K562 (cell line): ENCODE results near the gene LMNA. TPM values are rescaled to one million over a fixed set of nuclear protein-coding genes. Genes with fewer than 3 reads are reported as not detected.

ENCODE experiments used
- ATAC-seq: fragments of 200-7000 bp; cut with Tn5 transposase; 3 replicates; pipeline ENCODE4 v1.9.1; 2020; ENCODE audit warnings: moderate library complexity
- BruUV-seq: library from RNA; stranded (reverse); fragments of 400-500 nt; replicated peaks from 2 replicates; lab custom pipeline; 2021; lab: Mats Ljungman, UMichigan
- CTCF ChIA-PET: fragments of 300-600 bp; formaldehyde crosslinking; extraction: SDS; loops from one replicate; lab custom pipeline; 2021; ENCODE audit warnings: low intra/inter-chr PET ratio; lab: Yijun Ruan, JAX
- POLR2A ChIA-PET: fragments of 300-600, 350-650 bp; sonication (Branson Sonifier 250); formaldehyde crosslinking; extraction: SDS; loops from one replicate; lab custom pipeline; 2021; ENCODE audit warnings: antibody characterized with exemption, inconsistent platforms; lab: Yijun Ruan, JAX
- DNase-seq, 4 experiments: peaks; one replicate each; pipeline versions ENCODE4 v3.0.0 to v3.0.0-alpha.2; 2011 to 2018; ENCODE audit warnings: low spot score in 3 of 4, mixed read lengths in 3 of 4; ENCODE audit errors: extremely low read depth in 1 of 4
- FAIRE-seq: peaks from 2 replicates; lab custom pipeline; 2011; peaks lifted over from hg19 to GRCh38; lab: Jason Lieb, UNC
- H2AFZ ChIP-seq: 2 replicates; pipeline ENCODE4 v1.6.0; 2011; ENCODE audit warnings: low read depth, low read length, control low read depth, inconsistent platforms
- H3K27ac ChIP-seq: fragments of 200-600 bp; 3 replicates; pipeline ENCODE4 v1.8.0; 2011; ENCODE audit warnings: low read depth, mild to moderate bottlenecking, control low read depth, inconsistent platforms, low read length, moderate library complexity, mixed read lengths; ENCODE audit errors: extremely low read depth
- H3K27me3 ChIP-seq, 2 experiments: fragments of 300-600 bp in 1 of 2; 2 replicates in 1 of 2; 3 replicates in 1 of 2; pipeline versions ENCODE4 v1.6.0 to v1.8.0; 2011; ENCODE audit warnings: inconsistent platforms in 2 of 2, low read length in 2 of 2, mild to moderate bottlenecking in 1 of 2, mixed read lengths in 1 of 2, moderate library complexity in 1 of 2; ENCODE audit not compliant: control insufficient read depth in 2 of 2, insufficient read depth in 2 of 2
- H3K36me3 ChIP-seq: fragments of 300-600 bp; 3 replicates; pipeline ENCODE4 v1.8.0; 2011; ENCODE audit warnings: mild to moderate bottlenecking, low read length, inconsistent platforms; ENCODE audit not compliant: control insufficient read depth, insufficient read depth
- H3K4me1 ChIP-seq, 2 experiments: fragments of 200-600 bp in 1 of 2; replicated peaks in 1 of 2; 2 replicates in 1 of 2; 3 replicates in 1 of 2; pipeline versions ENCODE4 v1.5.1 to v1.8.0; 2011; ENCODE audit warnings: inconsistent platforms in 2 of 2, low read length in 2 of 2, mild to moderate bottlenecking in 1 of 2, mixed read lengths in 1 of 2, moderate library complexity in 1 of 2; ENCODE audit not compliant: control insufficient read depth in 2 of 2, insufficient read depth in 2 of 2
- H3K4me2 ChIP-seq: 2 replicates; pipeline ENCODE4 v1.6.1; 2011; ENCODE audit warnings: low read length, control low read depth, inconsistent platforms, mixed read lengths; ENCODE audit not compliant: insufficient read depth
- H3K4me3 ChIP-seq: fragments of 200-600 bp; sonication (generic), shearing (Covaris generic); 2 replicates; pipeline ENCODE4 v1.5.1; 2016; ENCODE audit warnings: control low read depth, inconsistent platforms
- H3K79me2 ChIP-seq: fragments of 200-600 bp; 3 replicates; pipeline ENCODE4 v1.8.0; 2011; ENCODE audit warnings: low read length, inconsistent platforms; ENCODE audit not compliant: control insufficient read depth, insufficient read depth
- H3K9ac ChIP-seq, 2 experiments: 2 replicates each; pipeline versions ENCODE4 v1.6.0 to v1.6.1; 2011; ENCODE audit warnings: low read depth in 2 of 2, low read length in 2 of 2, control low read depth in 1 of 2, inconsistent platforms in 1 of 2, mild to moderate bottlenecking in 1 of 2, mixed read lengths in 1 of 2; ENCODE audit not compliant: insufficient read depth in 1 of 2
- H3K9me1 ChIP-seq: one replicate; pipeline ENCODE4 v1.6.0; 2011; ENCODE audit warnings: inconsistent platforms, mild to moderate bottlenecking, low read length, moderate library complexity; ENCODE audit not compliant: control insufficient read depth, insufficient read depth
- H3K9me3 ChIP-seq: replicated peaks from 2 replicates; pipeline ENCODE4 v1.5.1; 2011; ENCODE audit warnings: low read depth, low read length, inconsistent platforms; ENCODE audit not compliant: control insufficient read depth, insufficient read depth
- H4K20me1 ChIP-seq: replicated peaks from 2 replicates; pipeline ENCODE4 v1.6.1; 2011; ENCODE audit warnings: low read length, inconsistent platforms, mixed read lengths; ENCODE audit not compliant: control insufficient read depth, insufficient read depth
- CBFA2T3 ChIP-seq: fragments of 450-650 bp; IDR thresholded peaks from 2 replicates; pipeline ENCODE4 v1.6.1; 2017
- EGR1 ChIP-seq: fragments of 450-650 bp; conservative IDR thresholded peaks from 2 replicates; pipeline ENCODE4 v1.6.1; 2017; ENCODE audit warnings: mild to moderate bottlenecking
- EP300 ChIP-seq: IDR thresholded peaks from 2 replicates; pipeline ENCODE4 v1.6.1; 2012; ENCODE audit warnings: low read length, improper control_type of control experiment
- GABPB1 ChIP-seq: sonication (generic); formaldehyde crosslinking; IDR thresholded peaks from 2 replicates; pipeline ENCODE4 v1.8.0; 2022; ENCODE audit warnings: mild to moderate bottlenecking, missing genetic modification reagents
- NR2C1 ChIP-seq, 2 experiments: fragments of 450-650 bp; IDR thresholded peaks; 2 replicates each; pipeline ENCODE4 v1.6.1; 2017; ENCODE audit warnings: mild to moderate bottlenecking in 2 of 2, antibody characterized with exemption in 1 of 2, inconsistent platforms in 1 of 2, missing compliant biosample characterization in 1 of 2, missing genetic modification characterization in 1 of 2
- NR2C2 ChIP-seq, 2 experiments: fragments of 200-800 bp in 1 of 2; sonication (Bioruptor generic) in 1 of 2; sonication (generic) in 1 of 2; formaldehyde crosslinking in 1 of 2; IDR thresholded peaks; 2 replicates each; pipeline versions ENCODE4 v1.6.1 to v1.8.0; 2016 to 2022; ENCODE audit warnings: mild to moderate bottlenecking in 1 of 2, missing compliant biosample characterization in 1 of 2, missing genetic modification characterization in 1 of 2, missing genetic modification reagents in 1 of 2
- SMARCB1 ChIP-seq: IDR thresholded peaks from 2 replicates; pipeline ENCODE4 v1.6.1; 2011; ENCODE audit warnings: improper control_type of control experiment, low read depth; ENCODE audit not compliant: insufficient read length
- ZFPM2 ChIP-seq: fragments of 250-450 bp; sonication (Bioruptor Pico); IDR thresholded peaks from 2 replicates; pipeline ENCODE4 v1.5.1; 2022; ENCODE audit warnings: mild to moderate bottlenecking
- WGBS: fragments of 100-300 bp; shearing (Covaris generic); methylation state at CpG from one replicate; pipeline ENCODE4 v1.1.6; 2016; ENCODE audit warnings: low coverage, mixed read lengths; ENCODE audit not compliant: insufficient coverage; ENCODE audit errors: missing lambda C conversion rate; 5-methylcytosine and 5-hydroxymethylcytosine counted together
- in situ Hi-C: fragments of 300-500 bp; cut with MboI; formaldehyde crosslinking; loops from 4 replicates; pipeline ENCODE4 v1.15.0; 2018; ENCODE audit warnings: inconsistent platforms, mixed read lengths
- intact Hi-C: fragments of 100-400 bp; cut with micrococcal nuclease; formaldehyde crosslinking; loops from 2 replicates; pipeline ENCODE4 v1.14.2; 2022
- polyA plus RNA-seq, 8 experiments: library from polyadenylated mRNA; depleted of rRNA in 4 of 8; stranded (reverse) in 5 of 8; unstranded in 3 of 8; fragments of >200 nt; fragmentation: Nextera tagmentation in 2 of 8; fragmentation: Illumina TruSeq in 1 of 8; extraction: Ambion mirVana in 2 of 8; extraction: Trizol in 1 of 8; gene quantifications; 2 replicates each; pipeline versions ENCODE4 v1.2.1 to v1.2.3, GENCODE V29; 2011 to 2014; ENCODE audit warnings: inconsistent platforms in 1 of 8, missing spikeins in 1 of 8
- total RNA-seq, 7 experiments: library from RNA; depleted of rRNA in 6 of 7; stranded (reverse); fragments of >200 nt in 6 of 7; fragmentation: Illumina TruSeq in 2 of 7; extraction: Trizol in 2 of 7; gene quantifications; 2 replicates each; pipeline versions ENCODE4 v1.2.1 to v1.2.3, GENCODE V29; 2011 to 2021; ENCODE audit warnings: low replicate concordance in 1 of 7
- TF ChIP-seq, protein P1 (sequence below): fragments of 200-800 bp; sonication (Bioruptor generic); IDR thresholded peaks from 2 replicates; pipeline ENCODE4 v1.6.1; 2017; ENCODE audit warnings: missing genetic modification characterization, missing compliant biosample characterization
- TF ChIP-seq, protein P2 (sequence below): fragments of 450-650 bp; IDR thresholded peaks from 2 replicates; pipeline ENCODE4 v1.6.1; 2016

Gene LMNA
- total and polyA plus RNA-seq, 9 of the 15 experiments (the other 6 are each of a cell fraction or from before 2014, with no cell fraction given), result 1.00 to 347 (median 88.2) TPM

DNA sequence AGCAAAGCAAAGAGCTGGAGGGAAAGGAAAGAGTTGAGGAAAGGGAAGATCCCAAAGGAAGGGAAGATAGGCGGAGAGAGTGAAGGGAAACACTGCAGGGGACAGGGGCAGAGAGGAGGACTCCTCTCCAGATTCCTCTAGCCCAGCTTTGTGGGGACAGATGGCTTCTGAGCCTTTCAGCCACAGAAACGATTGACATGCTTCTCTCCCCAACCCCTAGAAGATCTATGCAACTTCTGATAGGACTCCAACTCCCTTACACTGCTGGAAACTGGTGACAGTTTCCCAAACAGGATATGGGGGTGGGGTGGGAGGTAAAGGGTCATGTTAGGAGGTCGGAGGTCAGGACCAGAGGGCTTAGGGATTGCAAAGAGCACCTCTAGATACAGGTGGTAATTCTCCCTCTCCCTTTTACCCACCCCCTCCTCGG is 38.7 kb upstream of the LMNA start:
- ATAC-seq, result peak; percentile 22
- no TSS peak for BruUV-seq
- in situ Hi-C loops, result no loop called here
- intact Hi-C loops, result no loop called here
- no peak overlapping the region for H2AFZ ChIP-seq
- FAIRE-seq, result peak; percentile 74
- peaks cover 25% of the 10 kb centered on the region; the same call in 1 of the 3 replicates for H3K36me3 ChIP-seq
- CTCF ChIA-PET, result no interaction called here
- peak in 1 of 4 experiments; percentile 43 for DNase-seq
- WGBS, result 0% methylated on average over 2 of the region's 4 CpGs
- H4K20me1 ChIP-seq, result no peaks in the 10 kb centered on the region
- no peak overlapping the region for H3K4me2 ChIP-seq
- no peaks in the 10 kb centered on the region for H3K9me3 ChIP-seq
- H3K27me3 ChIP-seq, result no peaks in the 10 kb centered on the region
- peaks cover 2% of the 10 kb centered on the region for H3K9me1 ChIP-seq
- TF ChIP-seq EGR1 (peak; percentile 48), CBFA2T3 (peak; percentile 40; the same call in 1 of the 2 replicates), SMARCB1 (no peak), NR2C2 (CRISPR knock-in tag; IDR thresholded peaks at IDR 0.05) (no peak), NR2C2 (tag; IDR thresholded peaks at IDR 0.05) (peak; percentile 83), ZFPM2 (CRISPR knock-in tag) (no peak), EP300 (peak; percentile 36; the same call in 1 of the 2 replicates), GABPB1 (no peak), NR2C1 (IDR thresholded peaks at IDR 0.05) (peak; percentile 82), NR2C1 (tag; IDR thresholded peaks at IDR 0.05) (peak; percentile 93)
- TF ChIP-seq, protein P1, sequence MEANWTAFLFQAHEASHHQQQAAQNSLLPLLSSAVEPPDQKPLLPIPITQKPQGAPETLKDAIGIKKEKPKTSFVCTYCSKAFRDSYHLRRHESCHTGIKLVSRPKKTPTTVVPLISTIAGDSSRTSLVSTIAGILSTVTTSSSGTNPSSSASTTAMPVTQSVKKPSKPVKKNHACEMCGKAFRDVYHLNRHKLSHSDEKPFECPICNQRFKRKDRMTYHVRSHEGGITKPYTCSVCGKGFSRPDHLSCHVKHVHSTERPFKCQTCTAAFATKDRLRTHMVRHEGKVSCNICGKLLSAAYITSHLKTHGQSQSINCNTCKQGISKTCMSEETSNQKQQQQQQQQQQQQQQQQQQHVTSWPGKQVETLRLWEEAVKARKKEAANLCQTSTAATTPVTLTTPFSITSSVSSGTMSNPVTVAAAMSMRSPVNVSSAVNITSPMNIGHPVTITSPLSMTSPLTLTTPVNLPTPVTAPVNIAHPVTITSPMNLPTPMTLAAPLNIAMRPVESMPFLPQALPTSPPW, result peak; percentile 29
- TF ChIP-seq, protein P2, sequence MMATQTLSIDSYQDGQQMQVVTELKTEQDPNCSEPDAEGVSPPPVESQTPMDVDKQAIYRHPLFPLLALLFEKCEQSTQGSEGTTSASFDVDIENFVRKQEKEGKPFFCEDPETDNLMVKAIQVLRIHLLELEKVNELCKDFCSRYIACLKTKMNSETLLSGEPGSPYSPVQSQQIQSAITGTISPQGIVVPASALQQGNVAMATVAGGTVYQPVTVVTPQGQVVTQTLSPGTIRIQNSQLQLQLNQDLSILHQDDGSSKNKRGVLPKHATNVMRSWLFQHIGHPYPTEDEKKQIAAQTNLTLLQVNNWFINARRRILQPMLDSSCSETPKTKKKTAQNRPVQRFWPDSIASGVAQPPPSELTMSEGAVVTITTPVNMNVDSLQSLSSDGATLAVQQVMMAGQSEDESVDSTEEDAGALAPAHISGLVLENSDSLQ, result peak; percentile 19; the same call in 1 of the 2 replicates
- H3K4me1 ChIP-seq, result peaks cover 11 to 19% of the 10 kb centered on the region in 2 experiments; a peak in 4 of 5 replicates
- peak overlapping the region; percentile 53; the same call in 2 of the 3 replicates for H3K27ac ChIP-seq
- H3K9ac ChIP-seq, result peak overlapping the region in 1 of 2 experiments; percentile 1; a peak in 1 of 4 replicates
- H3K4me3 ChIP-seq, result no peak overlapping the region
- POLR2A ChIA-PET, result interaction anchor here (0.7 to 1.3 kb wide), 2 partner anchors 10 to 39 kb away, joined by 3 to 9 read pairs; partner anchors contain the start of gene LMNA
- peaks cover 6% of the 10 kb centered on the region; the same call in 1 of the 3 replicates for H3K79me2 ChIP-seq
